Body of pancreas (tissue), 4 donors: ENCODE measurements around the gene NXPE1. TPM values are rescaled to one million over a fixed set of nuclear protein-coding genes. Genes with fewer than 3 reads are reported as not detected.

Experiments
- ATAC-seq: fragments of 150-250 bp; one replicate; pipeline ENCODE4 v1.9.1; 2016
- DNase-seq, 4 donors: peaks; one replicate each; pipeline ENCODE4 v3.0.0-alpha.2; 2019
- H3K27ac ChIP-seq, 4 donors: fragments of 200-600 bp; sonication (generic); 1 replicate in 3 of 4; 2 replicates in 1 of 4; pipeline versions ENCODE4 v1.5.1 to v1.6.1; 2016 to 2019; ENCODE audit warnings: mild to moderate bottlenecking in 1 of 4, mixed read lengths in 1 of 4, moderate library complexity in 1 of 4
- H3K27me3 ChIP-seq, 2 donors: fragments of 200-600 bp; sonication (generic); one replicate each; pipeline ENCODE4 v1.6.0; 2016; ENCODE audit warnings: mild to moderate bottlenecking in 1 of 2
- H3K36me3 ChIP-seq, 2 donors: fragments of 200-600 bp; sonication (generic); replicated peaks in 1 of 2; 2 replicates each; pipeline ENCODE4 v1.5.1; 2016; ENCODE audit warnings: low read depth in 2 of 2; ENCODE audit not compliant: insufficient read depth in 1 of 2
- H3K4me1 ChIP-seq: fragments of 200-600 bp; sonication (generic); one replicate; pipeline ENCODE4 v1.6.0; 2016
- H3K4me3 ChIP-seq, 2 donors: fragments of 200-600 bp; sonication (generic); 1 replicate in 1 of 2; 2 replicates in 1 of 2; pipeline ENCODE4 v1.5.1; 2016 to 2019
- H3K9me3 ChIP-seq, 3 donors: fragments of 200-600 bp; sonication (generic); 1 replicate in 2 of 3; 2 replicates in 1 of 3; pipeline ENCODE4 v1.5.1; 2016
- CTCF ChIP-seq, 7 experiments: fragments of 450-650 bp in 4 of 7; fragments of 200-600 bp in 3 of 7; sonication (generic) in 3 of 7; IDR thresholded peaks; one replicate each; pipeline ENCODE4 v1.5.1; 2016 to 2019; ENCODE audit warnings: antibody characterized with exemption in 7 of 7
- POLR2A ChIP-seq, 3 donors: fragments of 450-650 bp; IDR thresholded peaks; one replicate each; pipeline ENCODE4 v1.6.1; 2016; ENCODE audit warnings: antibody characterized with exemption in 3 of 3, mild to moderate bottlenecking in 2 of 3
- WGBS, 2 donors: methylation state at CpG; one replicate each; pipeline ENCODE4 v1.1.5; 2017; 5-methylcytosine and 5-hydroxymethylcytosine counted together
- intact Hi-C: fragments of 100-400 bp; cut with DNase I; formaldehyde crosslinking; loops from one replicate; pipeline ENCODE4 v1.15.1; 2023
- total RNA-seq, 2 donors: library from RNA; depleted of rRNA; stranded (reverse); fragments of >200 nt; gene quantifications; one replicate each; pipeline ENCODE4 v1.1.0, GENCODE V29; 2016

The NXPE1 gene
- total RNA-seq, 2 donors from 2014 or later: not detected

GRCh38 chr11:114511079-114511478 is 48.6 kb downstream of the NXPE1 start:
- Histone ChIP-seq H3K9me3 (peaks cover 0 to 6% (median 0%) of the 10 kb centered on the region in 3 donors), H3K4me1 (no peaks in the 10 kb centered on the region), H3K27ac (no peak overlapping the region), H3K27me3 (no peaks in the 10 kb centered on the region), H3K36me3 (no peaks in the 10 kb centered on the region), H3K4me3 (no peak overlapping the region)
- intact Hi-C loops: no loop called here
- TF ChIP-seq POLR2A (IDR thresholded peaks at IDR 0.05): no peak
- no peak for TF ChIP-seq CTCF (IDR thresholded peaks at IDR 0.05)
- DNase-seq (no peak), ATAC-seq (no peak)
- 71 to 82% methylated on average over 7 of the region's 7 CpGs for WGBS, 2 donors

- no peaks in the 10 kb centered on the region for H3K4me1 ChIP-seq
- no peak for ATAC-seq
- no peak overlapping the region for H3K4me3 ChIP-seq
- DNase-seq: no peak
- H3K36me3 ChIP-seq: no peaks in the 10 kb centered on the region
- no peaks in the 10 kb centered on the region for H3K9me3 ChIP-seq
- no peak for TF ChIP-seq POLR2A (IDR thresholded peaks at IDR 0.05)
- no peak for TF ChIP-seq CTCF (IDR thresholded peaks at IDR 0.05)
- intact Hi-C loops: no loop called here
- H3K27me3 ChIP-seq: no peaks in the 10 kb centered on the region
- 53 to 64% methylated on average over 1 of the region's 1 CpG for WGBS, 2 donors
- no peak overlapping the region for H3K27ac ChIP-seq
These were observed 57.8 kb downstream of the NXPE1 start for GRCh38 chr11:114501901-114502300.

GRCh38 chr11:114499756-114500155 is 59.9 kb downstream of the NXPE1 start:
- H3K27me3 ChIP-seq: no peaks in the 10 kb centered on the region
- no peaks in the 10 kb centered on the region for H3K36me3 ChIP-seq
- ATAC-seq (no peak), DNase-seq (no peak)
- H3K4me3 ChIP-seq: no peak overlapping the region
- intact Hi-C loops: no loop called here
- H3K27ac ChIP-seq: no peak overlapping the region
- H3K9me3 ChIP-seq: no peaks in the 10 kb centered on the region
- no peak for TF ChIP-seq CTCF (IDR thresholded peaks at IDR 0.05)
- no peak for TF ChIP-seq POLR2A (IDR thresholded peaks at IDR 0.05)
- H3K4me1 ChIP-seq: no peaks in the 10 kb centered on the region

- Histone ChIP-seq H3K27ac (no peak overlapping the region), H3K27me3 (no peaks in the 10 kb centered on the region), H3K36me3 (no peaks in the 10 kb centered on the region), H3K4me1 (no peaks in the 10 kb centered on the region), H3K9me3 (no peaks in the 10 kb centered on the region), H3K4me3 (no peak overlapping the region)
- TF ChIP-seq POLR2A (IDR thresholded peaks at IDR 0.05) (no peak), CTCF (IDR thresholded peaks at IDR 0.05) (no peak)
- WGBS, 2 donors: 57 to 60% methylated on average over 3 of the region's 3 CpGs
- DNase-seq (no peak), ATAC-seq (no peak)
- intact Hi-C loops: no loop called here
These were observed 62.8 kb downstream of the NXPE1 start for GRCh38 chr11:114496915-114497314.

GRCh38 chr11:114483929-114484328 is 75.8 kb downstream of the NXPE1 start:
- intact Hi-C loops: no loop called here
- DNase-seq: no peak
- no peaks in the 10 kb centered on the region for H3K9me3 ChIP-seq
- H3K36me3 ChIP-seq: no peaks in the 10 kb centered on the region
- no peaks in the 10 kb centered on the region for H3K4me1 ChIP-seq
- H3K27ac ChIP-seq: no peak overlapping the region
- no peaks in the 10 kb centered on the region for H3K27me3 ChIP-seq
- TF ChIP-seq CTCF (IDR thresholded peaks at IDR 0.05): no peak
- no peak for TF ChIP-seq POLR2A (IDR thresholded peaks at IDR 0.05)
- WGBS, 2 donors: 86 to 97% methylated on average over 2 of the region's 2 CpGs
- no peak for ATAC-seq
- H3K4me3 ChIP-seq: no peak overlapping the region
